Measurements from ENCODE around the gene INPP5D. TPM values are rescaled to one million over a fixed set of nuclear protein-coding genes. Genes with fewer than 3 reads are reported as not detected.
A peak's percentile ranks its signal among the peaks of the same experiment; 100 is the strongest.

The INPP5D gene
- total RNA-seq, 1 experiment from 2014 or later: 0.47 TPM

DNA sequence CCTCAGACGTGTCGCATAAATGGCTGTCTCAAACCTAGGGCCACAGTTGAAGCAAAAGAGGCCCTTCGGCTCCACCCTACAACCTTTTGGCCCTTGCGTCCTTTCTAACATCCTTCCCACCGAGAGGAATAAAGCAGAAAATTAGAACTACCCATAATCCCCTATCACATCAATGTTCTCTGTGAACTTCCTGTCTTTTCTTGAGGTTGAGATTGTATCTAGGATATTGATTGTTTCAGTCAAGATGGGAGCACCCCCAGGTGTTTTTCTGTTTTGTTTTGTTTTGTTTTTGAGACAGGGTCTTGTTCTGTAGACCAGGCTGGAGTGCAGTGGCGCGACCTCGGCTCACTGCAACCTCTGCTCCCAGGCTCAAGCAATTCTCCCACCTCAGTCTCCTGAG is 23.6 kb downstream of the INPP5D start:
- Histone ChIP-seq H3K27ac (no peak overlapping the region), H3K9me3 (replicated peaks) (no peaks in the 10 kb centered on the region)

DNA sequence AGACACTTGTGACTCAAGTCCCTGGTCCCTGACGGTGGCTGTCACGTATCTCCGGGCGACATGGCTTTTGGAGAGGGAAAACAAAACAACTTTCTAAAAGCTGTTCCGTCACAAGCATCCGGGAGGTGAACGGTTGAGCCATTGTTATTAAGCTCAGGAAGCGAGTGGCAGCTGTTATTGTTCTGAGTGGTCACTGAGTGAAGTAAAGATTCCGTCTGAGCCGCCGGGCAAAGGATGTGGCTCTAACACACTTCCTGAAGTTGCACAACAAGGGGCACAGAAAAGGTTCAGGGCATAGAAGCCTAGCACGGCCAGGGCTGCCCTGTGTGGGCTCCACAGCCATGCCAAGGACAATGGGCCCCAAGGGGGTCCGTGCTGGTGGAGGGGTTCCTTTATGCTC is 24.3 kb downstream of the INPP5D start:
- DNase-seq: no peak
- no peaks in the 10 kb centered on the region for H3K9me3 ChIP-seq (replicated peaks)
- no peaks in the 10 kb centered on the region for H3K36me3 ChIP-seq
- H3K4me3 ChIP-seq: no peak overlapping the region
- H3K4me1 ChIP-seq: peaks cover 7% of the 10 kb centered on the region
- H3K27me3 ChIP-seq: no peaks in the 10 kb centered on the region
- no peak overlapping the region for H3K27ac ChIP-seq

More for the DNA sequence above, 23.6 kb downstream of the INPP5D start:
- H3K4me3 ChIP-seq: no peak overlapping the region
- DNase-seq: no peak
- no peaks in the 10 kb centered on the region for H3K36me3 ChIP-seq
- peaks cover 7% of the 10 kb centered on the region for H3K4me1 ChIP-seq
- no peaks in the 10 kb centered on the region for H3K27me3 ChIP-seq

DNA sequence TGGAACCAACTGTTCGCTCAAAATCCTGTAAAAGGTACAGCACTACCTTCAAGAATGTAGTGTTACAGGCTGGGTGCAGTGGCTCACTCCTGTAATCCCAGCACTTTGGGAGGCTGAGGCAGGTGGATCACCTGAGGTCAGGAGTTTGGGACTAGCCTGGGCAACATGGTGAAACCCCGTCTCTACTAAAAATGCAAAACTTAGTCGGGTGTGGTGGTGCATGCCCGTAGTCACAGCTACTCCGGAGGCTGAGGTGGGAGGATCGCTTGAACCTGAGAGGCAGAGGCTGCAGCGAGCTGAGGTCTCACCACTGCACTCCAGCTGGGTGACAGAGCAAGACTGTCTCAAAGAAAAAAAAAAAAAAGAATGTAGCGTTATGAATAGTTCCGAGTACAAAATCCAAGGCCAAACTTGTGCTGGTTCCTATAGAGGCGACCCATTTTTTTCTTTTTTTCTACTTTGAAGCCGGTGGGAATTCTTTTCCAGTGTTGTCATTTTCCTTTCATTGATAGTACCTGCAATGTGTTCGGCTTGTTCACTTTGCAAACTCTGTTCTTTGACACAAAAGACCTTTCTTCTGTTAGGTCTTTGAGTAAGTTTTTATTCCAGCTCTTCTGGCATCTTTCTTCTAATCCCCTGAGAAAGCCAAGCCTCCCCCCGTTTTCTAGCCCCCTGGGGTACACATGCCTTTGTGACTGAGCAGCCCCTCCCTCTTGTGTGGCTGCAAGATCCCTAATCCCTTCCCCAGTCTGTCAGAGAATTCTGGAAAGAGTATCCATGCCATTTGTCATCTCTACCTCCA is 25.1 kb downstream of the INPP5D start:
- H3K27ac ChIP-seq: no peak overlapping the region
- H3K9me3 ChIP-seq (replicated peaks): no peaks in the 10 kb centered on the region
- no peak for DNase-seq
- H3K4me1 ChIP-seq: peaks cover 7% of the 10 kb centered on the region
- no peak overlapping the region for H3K4me3 ChIP-seq
- H3K36me3 ChIP-seq: no peaks in the 10 kb centered on the region
- no peaks in the 10 kb centered on the region for H3K27me3 ChIP-seq

DNA sequence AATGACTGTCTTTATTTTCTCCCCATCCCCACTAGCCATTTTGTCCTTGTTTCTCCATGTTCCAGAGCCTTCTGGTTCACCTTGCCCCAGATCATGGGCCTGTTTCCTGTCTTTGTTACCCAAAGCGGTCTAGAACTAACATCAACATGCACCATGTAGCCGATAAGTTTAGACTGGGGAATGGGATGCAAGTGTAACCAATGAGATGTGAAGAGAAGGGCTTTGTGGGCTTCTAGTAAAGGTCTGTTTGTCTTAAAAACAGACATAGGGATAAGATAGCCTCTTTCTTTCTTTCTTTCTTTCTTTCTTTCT is 25.7 kb downstream of the INPP5D start:
- H3K9me3 ChIP-seq (replicated peaks): no peaks in the 10 kb centered on the region
- DNase-seq: no peak
- H3K27me3 ChIP-seq: no peaks in the 10 kb centered on the region
- H3K27ac ChIP-seq: no peak overlapping the region
- no peaks in the 10 kb centered on the region for H3K36me3 ChIP-seq
- peaks cover 7% of the 10 kb centered on the region for H3K4me1 ChIP-seq
- no peak overlapping the region for H3K4me3 ChIP-seq

DNA sequence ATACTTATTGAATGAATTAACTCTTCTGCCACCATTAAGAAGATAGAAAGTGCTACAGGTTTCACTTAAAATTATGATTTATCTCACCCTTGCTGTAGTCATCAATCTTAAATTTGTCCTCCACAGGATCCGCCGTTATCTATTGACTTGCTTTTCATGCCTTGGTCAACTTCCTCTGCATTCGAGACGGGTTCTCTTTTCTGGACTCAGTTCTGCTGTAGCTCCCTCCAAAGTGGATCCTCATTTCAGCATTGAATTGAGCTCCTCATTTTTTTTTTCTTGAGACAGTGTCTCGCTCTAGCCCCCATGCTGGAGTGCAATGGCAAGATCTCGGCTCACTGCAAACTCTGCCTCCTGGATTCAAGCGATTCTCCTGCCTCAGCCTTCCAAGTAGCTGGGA is 27.6 kb downstream of the INPP5D start:
- Histone ChIP-seq H3K36me3 (no peaks in the 10 kb centered on the region), H3K9me3 (replicated peaks) (no peaks in the 10 kb centered on the region), H3K4me3 (no peak overlapping the region), H3K27ac (no peak overlapping the region), H3K27me3 (no peaks in the 10 kb centered on the region), H3K4me1 (peaks cover 7% of the 10 kb centered on the region)
- DNase-seq: no peak

DNA sequence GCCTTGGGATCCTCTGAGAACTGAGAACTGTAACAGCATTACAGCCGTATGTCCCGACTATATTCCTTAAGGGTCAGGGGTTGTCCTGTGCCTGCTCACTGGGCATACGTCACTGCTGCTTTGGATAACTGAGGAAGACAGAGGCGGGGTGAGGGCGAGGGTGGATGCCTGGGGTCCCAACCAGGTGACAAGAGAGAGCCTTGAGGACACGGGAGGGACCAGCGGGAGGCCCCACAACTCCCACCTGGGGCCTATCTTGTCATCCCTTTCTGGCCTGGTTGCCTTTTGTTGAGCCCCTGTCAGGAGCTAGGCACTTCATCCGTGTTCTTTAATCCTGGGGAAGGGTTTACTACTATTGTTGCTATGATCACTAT is 28.8 kb downstream of the INPP5D start:
- Histone ChIP-seq H3K36me3 (no peaks in the 10 kb centered on the region), H3K4me1 (no peaks in the 10 kb centered on the region), H3K9me3 (replicated peaks) (no peaks in the 10 kb centered on the region), H3K27me3 (no peaks in the 10 kb centered on the region), H3K4me3 (no peak overlapping the region), H3K27ac (no peak overlapping the region)
- DNase-seq: no peak

DNA sequence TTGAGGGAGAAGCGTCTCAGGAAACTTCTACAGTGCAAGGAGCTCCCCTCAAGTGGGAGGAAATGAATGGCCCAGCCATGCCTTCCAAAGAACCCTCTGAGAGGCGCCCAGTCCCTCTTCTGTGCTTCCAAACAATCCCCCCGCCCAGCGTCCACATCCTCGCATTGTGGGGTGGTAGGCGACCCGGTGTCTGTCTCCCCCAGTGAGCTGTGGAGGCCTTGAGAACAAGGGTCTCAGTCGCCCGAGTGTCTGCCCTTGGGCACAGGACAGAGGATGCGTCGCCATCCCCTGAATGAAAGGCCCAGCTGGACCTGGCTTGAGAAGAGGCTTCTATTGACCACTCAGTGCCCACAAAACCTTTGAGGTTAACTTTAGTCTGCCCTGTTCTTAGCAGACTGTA is 29.7 kb downstream of the INPP5D start:
- Histone ChIP-seq H3K27ac (no peak overlapping the region), H3K4me3 (no peak overlapping the region), H3K9me3 (replicated peaks) (no peaks in the 10 kb centered on the region), H3K4me1 (no peaks in the 10 kb centered on the region), H3K27me3 (no peaks in the 10 kb centered on the region), H3K36me3 (no peaks in the 10 kb centered on the region)
- no peak for DNase-seq

DNA sequence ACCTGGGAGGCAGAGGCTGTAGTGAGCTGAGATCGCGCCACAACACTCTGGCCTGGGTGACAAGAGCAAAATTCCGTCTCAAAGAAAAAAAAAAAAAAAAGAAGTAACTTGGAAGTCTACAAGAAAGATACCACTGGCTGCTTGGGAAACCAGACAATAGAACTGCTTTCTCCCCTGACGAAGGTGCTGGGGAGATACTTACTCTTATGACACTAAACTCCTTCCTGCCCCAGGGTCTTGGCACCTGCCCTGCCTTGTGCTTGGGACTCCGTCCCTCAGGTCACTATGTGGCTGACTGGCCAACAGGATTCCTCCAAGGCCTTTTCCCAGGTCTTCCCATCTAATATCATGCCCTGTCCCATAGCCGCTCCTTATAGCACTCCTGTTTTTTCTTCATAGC is 30.7 kb downstream of the INPP5D start:
- no peak for DNase-seq
- Histone ChIP-seq H3K9me3 (replicated peaks) (no peaks in the 10 kb centered on the region), H3K27ac (no peak overlapping the region), H3K4me3 (no peak overlapping the region), H3K36me3 (no peaks in the 10 kb centered on the region), H3K4me1 (no peaks in the 10 kb centered on the region), H3K27me3 (no peaks in the 10 kb centered on the region)

DNA sequence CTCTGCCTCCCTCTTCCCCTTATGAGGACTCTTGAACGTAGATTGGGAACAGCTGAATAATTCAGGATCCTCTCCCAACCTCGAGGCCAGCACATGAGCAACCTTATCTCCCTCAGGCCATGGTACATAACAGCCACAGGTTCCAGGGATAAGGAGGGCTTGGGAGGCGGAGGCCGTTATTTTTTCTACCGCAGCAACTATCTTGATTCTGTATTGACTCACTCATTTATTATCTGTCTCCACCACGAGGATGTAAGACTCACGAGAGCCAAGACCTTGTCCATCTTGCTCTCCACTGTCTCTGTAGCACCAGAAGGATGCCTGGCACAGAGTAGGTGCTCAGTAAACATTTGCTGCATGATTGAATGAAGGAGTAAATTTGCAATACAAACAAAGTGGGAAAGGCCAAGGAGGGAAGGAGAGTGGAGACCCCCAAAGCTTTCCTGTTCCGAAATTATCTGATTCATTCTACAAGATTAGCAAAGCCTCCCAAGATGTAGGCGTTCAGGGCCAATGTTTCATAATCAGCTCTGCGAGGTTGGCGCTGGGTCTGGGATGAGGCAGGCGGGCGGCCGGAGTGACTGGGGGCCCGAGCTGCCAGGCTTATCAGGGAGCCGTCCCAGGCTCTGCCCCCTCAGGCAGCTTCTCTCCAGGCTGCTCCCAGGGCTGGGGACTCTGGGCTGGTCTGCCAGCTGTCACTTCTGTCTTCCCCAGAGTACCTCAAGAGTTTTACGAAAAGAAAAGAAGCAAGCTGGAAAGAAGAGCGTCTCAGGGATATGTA is 31.6 kb downstream of the INPP5D start:
- Histone ChIP-seq H3K4me3 (no peak overlapping the region), H3K27me3 (no peaks in the 10 kb centered on the region), H3K4me1 (no peaks in the 10 kb centered on the region), H3K27ac (no peak overlapping the region), H3K9me3 (replicated peaks) (no peaks in the 10 kb centered on the region), H3K36me3 (no peaks in the 10 kb centered on the region)
- DNase-seq: no peak

DNA sequence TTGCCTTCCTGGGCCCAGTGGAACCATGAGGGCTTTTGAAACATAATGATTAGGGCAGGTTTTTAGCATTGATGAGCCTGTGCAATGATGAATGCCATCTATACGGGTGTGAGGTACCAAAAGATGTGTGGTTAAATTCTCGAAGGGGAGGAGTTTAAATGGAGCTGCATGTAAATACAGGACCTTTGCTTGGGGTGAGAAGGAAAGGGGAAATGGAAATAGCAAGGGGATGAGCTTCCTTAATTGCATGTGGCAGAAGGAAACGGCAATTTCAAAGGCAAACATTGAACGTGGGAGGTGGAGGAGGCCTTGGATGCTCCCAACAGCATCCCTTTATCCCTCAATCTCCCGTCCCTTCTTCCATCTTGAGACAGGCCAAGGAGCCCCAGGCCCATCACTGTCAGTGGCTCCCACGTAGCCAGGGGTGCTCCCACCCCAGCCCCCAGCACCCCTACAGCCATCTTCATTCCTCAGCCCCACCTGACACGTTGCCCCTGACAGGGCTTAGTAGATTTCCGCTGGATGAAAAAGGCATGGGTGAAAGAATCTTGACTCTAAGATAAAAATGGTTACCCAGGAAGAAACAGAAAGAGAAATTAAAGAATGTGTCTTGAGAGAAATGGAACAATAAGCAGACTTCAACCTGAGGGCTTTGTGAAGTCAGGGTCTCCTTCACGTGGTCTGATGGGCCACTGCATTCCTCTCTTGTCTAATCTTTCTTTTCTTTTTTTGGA is 32.5 kb downstream of the INPP5D start:
- Histone ChIP-seq H3K4me3 (no peak overlapping the region), H3K9me3 (replicated peaks) (no peaks in the 10 kb centered on the region), H3K27ac (no peak overlapping the region), H3K36me3 (no peaks in the 10 kb centered on the region), H3K27me3 (no peaks in the 10 kb centered on the region), H3K4me1 (no peaks in the 10 kb centered on the region)
- no peak for DNase-seq

DNA sequence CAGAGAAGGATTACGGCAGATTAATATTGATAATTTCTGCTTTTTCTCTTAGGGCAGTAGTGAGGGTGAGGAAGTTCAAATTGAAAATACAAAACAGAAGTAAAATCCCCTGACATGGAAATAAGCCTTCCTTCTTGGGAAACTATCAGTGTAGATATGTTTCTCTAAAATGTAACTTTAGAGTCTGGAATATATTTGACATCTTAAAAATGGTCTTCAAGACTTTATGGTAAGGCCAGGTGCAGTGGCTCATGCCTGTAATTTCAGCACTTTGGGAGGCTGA is 33.0 kb downstream of the INPP5D start:
- Histone ChIP-seq H3K36me3 (no peaks in the 10 kb centered on the region), H3K9me3 (replicated peaks) (no peaks in the 10 kb centered on the region), H3K27ac (no peak overlapping the region), H3K4me3 (no peak overlapping the region), H3K27me3 (no peaks in the 10 kb centered on the region), H3K4me1 (no peaks in the 10 kb centered on the region)
- DNase-seq: no peak

DNA sequence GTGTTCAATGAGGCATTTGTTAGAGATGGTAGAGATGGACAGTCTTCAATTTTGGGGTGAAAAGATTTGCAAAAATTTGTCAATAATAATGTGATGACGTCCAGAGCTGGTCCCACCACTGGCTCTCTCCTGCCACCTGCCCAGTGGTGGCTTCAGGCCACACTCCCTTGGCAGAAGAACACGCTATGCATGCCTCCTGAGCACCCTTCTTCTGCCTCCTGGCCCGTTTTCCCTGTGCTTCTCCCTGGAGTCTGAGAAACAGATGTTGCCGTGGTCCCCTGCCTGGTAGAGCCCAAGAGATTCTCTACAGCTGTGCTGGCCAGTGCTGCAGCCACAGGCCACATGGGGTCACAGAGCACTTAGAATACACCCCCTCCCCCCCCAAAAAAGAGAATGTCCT is 33.6 kb downstream of the INPP5D start:
- Histone ChIP-seq H3K27ac (no peak overlapping the region), H3K9me3 (replicated peaks) (no peaks in the 10 kb centered on the region), H3K4me3 (no peak overlapping the region), H3K36me3 (no peaks in the 10 kb centered on the region), H3K27me3 (no peaks in the 10 kb centered on the region), H3K4me1 (no peaks in the 10 kb centered on the region)
- DNase-seq: no peak

DNA sequence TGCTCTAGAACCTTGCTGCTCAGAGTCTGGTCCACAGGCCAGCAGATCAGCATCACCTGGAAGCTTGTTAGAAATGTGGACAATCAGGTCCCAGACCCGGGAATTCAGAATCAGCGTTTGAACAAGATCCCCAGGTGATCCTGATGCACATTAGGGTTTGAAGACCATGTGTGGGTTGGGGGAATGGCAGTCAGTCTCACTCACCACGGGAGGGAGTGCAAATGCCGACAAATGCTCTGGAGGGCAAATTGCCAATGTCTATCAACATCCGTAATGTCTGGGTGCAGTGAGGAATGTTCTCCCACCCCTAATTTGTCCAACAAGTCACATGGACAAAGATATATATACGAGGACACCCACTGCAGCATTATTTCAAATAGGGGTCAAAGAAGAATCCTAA is 34.5 kb downstream of the INPP5D start:
- Histone ChIP-seq H3K9me3 (replicated peaks) (no peaks in the 10 kb centered on the region), H3K36me3 (no peaks in the 10 kb centered on the region), H3K27ac (no peak overlapping the region), H3K4me3 (no peak overlapping the region), H3K4me1 (no peaks in the 10 kb centered on the region), H3K27me3 (no peaks in the 10 kb centered on the region)
- DNase-seq: no peak

DNA sequence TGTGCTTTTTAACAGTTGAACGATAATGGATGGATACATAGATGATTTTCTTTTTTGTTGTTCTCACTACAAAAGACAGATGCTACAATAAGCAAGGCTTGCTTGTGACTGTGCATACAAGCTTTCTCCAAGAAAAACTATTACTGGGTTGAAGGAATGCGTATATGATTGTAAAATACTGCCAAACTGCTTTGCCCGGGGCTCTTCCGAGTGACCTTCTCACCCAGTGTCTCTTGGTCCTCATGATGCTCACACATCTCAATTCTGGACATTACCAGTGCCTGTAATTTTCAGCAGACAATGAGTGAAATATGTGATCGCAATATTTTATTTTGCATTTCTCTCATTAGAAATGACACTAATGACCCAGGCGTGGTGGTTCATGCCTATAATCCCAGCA is 35.9 kb downstream of the INPP5D start:
- DNase-seq: no peak
- no peaks in the 10 kb centered on the region for H3K36me3 ChIP-seq
- no peaks in the 10 kb centered on the region for H3K4me1 ChIP-seq
- no peak overlapping the region for H3K4me3 ChIP-seq
- H3K27me3 ChIP-seq: no peaks in the 10 kb centered on the region
- no peak overlapping the region for H3K27ac ChIP-seq
- H3K9me3 ChIP-seq (replicated peaks): no peaks in the 10 kb centered on the region

DNA sequence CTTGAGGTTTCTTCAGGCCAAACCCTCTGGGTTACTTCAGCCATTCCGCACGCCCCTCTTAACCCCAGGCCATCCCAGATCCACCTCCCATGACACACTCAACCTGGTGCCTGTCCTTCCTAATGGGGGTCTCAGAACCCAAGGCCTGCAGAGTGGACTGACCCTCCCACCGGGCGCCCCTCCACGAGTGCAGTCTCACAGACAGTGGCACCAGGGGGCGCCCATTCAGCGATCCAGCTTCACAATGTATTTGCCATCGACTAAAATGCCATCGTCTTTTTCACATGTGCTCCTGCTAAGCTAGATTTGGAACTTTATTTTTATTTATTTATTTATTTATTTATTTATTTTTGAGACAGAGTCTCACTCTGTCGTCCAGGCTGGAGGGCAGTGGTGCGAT is 38.5 kb downstream of the INPP5D start:
- no peaks in the 10 kb centered on the region for H3K4me1 ChIP-seq
- no peaks in the 10 kb centered on the region for H3K36me3 ChIP-seq
- no peak overlapping the region for H3K27ac ChIP-seq
- no peaks in the 10 kb centered on the region for H3K9me3 ChIP-seq (replicated peaks)
- H3K27me3 ChIP-seq: no peaks in the 10 kb centered on the region
- DNase-seq: peak in 1 of 2 experiments; percentile 22
- no peak overlapping the region for H3K4me3 ChIP-seq

All from SJCRH30 (cell line).